HAP-1 (cell line): ENCODE data around the gene TRAPPC8.
"Not testable (repeated sequence)": the region's sequence is repeated elsewhere in the genome, so short reads cannot be mapped to it uniquely, and the experiment has no call there.

ENCODE experiments used
- DNase-seq, 2 experiments: peaks; one replicate each; pipeline ENCODE4 v3.0.0-alpha.2; 2016 to 2020; ENCODE audit warnings: low spot score in 2 of 2
- H3K27me3 ChIP-seq: fragments of 250-450 bp; sonication (Bioruptor Pico); 2 replicates; pipeline ENCODE4 v1.5.1; 2020; ENCODE audit warnings: low read depth, mild to moderate bottlenecking, moderate library complexity
- H3K36me3 ChIP-seq: fragments of 250-450 bp; sonication (Bioruptor Pico); replicated peaks from 2 replicates; pipeline ENCODE4 v1.5.1; 2020; ENCODE audit warnings: mild to moderate bottlenecking
- H3K4me1 ChIP-seq: fragments of 250-450 bp; sonication (Bioruptor Pico); 2 replicates; pipeline ENCODE4 v1.5.1; 2020; ENCODE audit warnings: mild to moderate bottlenecking
- H3K4me3 ChIP-seq: fragments of 250-450 bp; sonication (Bioruptor Pico); 2 replicates; pipeline ENCODE4 v1.5.1; 2020; ENCODE audit warnings: mild to moderate bottlenecking, moderate library complexity
- H3K9me3 ChIP-seq: fragments of 250-450 bp; sonication (Bioruptor Pico); 2 replicates; pipeline ENCODE4 v1.5.1; 2020; ENCODE audit warnings: mild to moderate bottlenecking, moderate library complexity
- in situ Hi-C: fragments of 300-500 bp; cut with MboI; formaldehyde crosslinking; loops from 3 replicates; pipeline ENCODE4 v1.14.3; 2020; ENCODE audit warnings: low sequenced_read_pairs, inconsistent platforms, mixed read lengths

TRAPPC8 gene

DNA sequence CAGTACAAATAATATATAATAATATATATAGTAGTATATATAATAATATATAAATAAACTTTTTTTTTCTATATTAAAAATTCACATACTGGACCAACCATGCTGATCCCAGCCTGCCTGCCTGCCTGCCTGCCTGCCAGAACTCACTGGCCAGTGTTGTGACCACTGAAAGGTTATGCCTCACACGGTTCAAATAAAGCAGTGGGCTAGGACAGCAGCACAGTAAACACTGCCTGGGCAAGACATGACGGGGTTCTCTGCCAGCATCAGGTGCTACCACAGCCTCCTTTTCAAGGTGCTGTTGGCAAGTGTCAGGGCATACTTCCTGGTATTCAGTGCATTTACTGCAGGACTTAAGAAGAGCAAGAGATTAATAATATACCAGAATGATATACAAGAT, 67.6 kb downstream of the TRAPPC8 start:
- no peaks in the 10 kb centered on the region for H3K4me1 ChIP-seq

DNA sequence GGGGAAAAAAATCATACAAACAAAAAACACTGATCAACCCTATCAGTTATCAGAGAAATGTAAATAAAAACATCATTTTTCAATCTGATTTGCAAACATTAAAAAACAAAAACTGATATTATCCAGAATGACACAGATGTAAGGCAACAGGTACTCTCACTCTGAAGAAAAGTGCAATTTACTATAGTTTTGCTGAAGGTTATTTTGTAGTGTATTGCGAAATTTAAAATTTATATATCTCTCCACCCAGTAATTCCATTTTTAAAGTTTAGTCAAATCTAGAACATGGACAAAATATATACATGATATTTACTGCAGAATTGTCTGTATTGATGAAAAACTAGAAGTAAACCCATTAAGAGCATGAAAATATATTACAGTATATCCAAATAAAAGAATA, 79.8 kb downstream of the TRAPPC8 start:
- H3K9me3 ChIP-seq, result no peaks in the 10 kb centered on the region
- H3K27me3 ChIP-seq, result no peaks in the 10 kb centered on the region
- no peak overlapping the region for H3K4me3 ChIP-seq
- H3K4me1 ChIP-seq, result peaks cover 10% of the 10 kb centered on the region
- no peak for DNase-seq
- in situ Hi-C loops, result no loop called here
- H3K36me3 ChIP-seq, result peaks cover 6% of the 10 kb centered on the region; the same call in 1 of the 2 replicates

More for the DNA sequence above, 67.6 kb downstream of the TRAPPC8 start:
- Histone ChIP-seq H3K36me3 (peaks cover 11% of the 10 kb centered on the region; the same call in 1 of the 2 replicates), H3K9me3 (no peaks in the 10 kb centered on the region), H3K27me3 (no peaks in the 10 kb centered on the region), H3K4me3 (no peak overlapping the region)
- in situ Hi-C loops, result no loop called here
- no peak for DNase-seq

DNA sequence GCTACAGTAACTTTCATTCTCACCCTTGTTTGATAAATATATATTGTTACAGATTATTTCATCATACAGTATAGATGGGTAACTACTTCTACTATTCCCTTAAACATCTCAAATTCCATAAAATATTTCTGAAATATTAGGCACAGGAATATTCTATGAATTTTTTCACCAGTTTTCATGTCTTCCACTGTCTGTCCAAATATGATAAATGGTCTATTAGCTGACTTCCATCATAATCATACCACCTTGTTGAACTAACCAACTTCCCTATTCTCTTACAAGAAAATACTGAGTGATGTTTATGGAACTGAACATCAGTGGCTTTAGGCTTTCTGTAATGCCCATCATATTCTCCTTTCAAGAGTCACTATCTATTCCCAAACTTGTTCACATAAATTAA, 82.4 kb downstream of the TRAPPC8 start:
- H3K27me3 ChIP-seq, result no peaks in the 10 kb centered on the region
- DNase-seq, result no peak
- in situ Hi-C loops, result no loop called here
- H3K4me3 ChIP-seq, result no peak overlapping the region
- H3K9me3 ChIP-seq, result no peaks in the 10 kb centered on the region
- H3K4me1 ChIP-seq, result peaks cover 20% of the 10 kb centered on the region
- H3K36me3 ChIP-seq, result peaks cover 6% of the 10 kb centered on the region; the same call in 1 of the 2 replicates

- no peak for DNase-seq
- H3K4me3 ChIP-seq, result no peak overlapping the region
- H3K4me1 ChIP-seq, result peaks cover 10% of the 10 kb centered on the region
- in situ Hi-C loops, result no loop called here
- peaks cover 5% of the 10 kb centered on the region for H3K36me3 ChIP-seq
- H3K27me3 ChIP-seq, result no peaks in the 10 kb centered on the region
- no peaks in the 10 kb centered on the region for H3K9me3 ChIP-seq
These were observed 85.3 kb downstream of the TRAPPC8 start for GRCh38 chr18:31857526-31858106.

GRCh38 chr18:31850844-31851243, 92.1 kb downstream of the TRAPPC8 start:
- no peak for DNase-seq
- Histone ChIP-seq H3K4me3 (no peak overlapping the region), H3K27me3 (no peaks in the 10 kb centered on the region), H3K4me1 (peaks cover under 1% of the 10 kb centered on the region; the same call in 1 of the 2 replicates), H3K36me3 (peaks cover 9% of the 10 kb centered on the region), H3K9me3 (no peaks in the 10 kb centered on the region)
- in situ Hi-C loops, result no loop called here

- Histone ChIP-seq H3K36me3 (peaks cover 39% of the 10 kb centered on the region), H3K27me3 (no peaks in the 10 kb centered on the region), H3K4me1 (no peaks in the 10 kb centered on the region), H3K9me3 (no peaks in the 10 kb centered on the region), H3K4me3 (no peak overlapping the region)
- DNase-seq, result no peak
- in situ Hi-C loops, result no loop called here
These were observed 102.4 kb downstream of the TRAPPC8 start for GRCh38 chr18:31840499-31840898.

DNA sequence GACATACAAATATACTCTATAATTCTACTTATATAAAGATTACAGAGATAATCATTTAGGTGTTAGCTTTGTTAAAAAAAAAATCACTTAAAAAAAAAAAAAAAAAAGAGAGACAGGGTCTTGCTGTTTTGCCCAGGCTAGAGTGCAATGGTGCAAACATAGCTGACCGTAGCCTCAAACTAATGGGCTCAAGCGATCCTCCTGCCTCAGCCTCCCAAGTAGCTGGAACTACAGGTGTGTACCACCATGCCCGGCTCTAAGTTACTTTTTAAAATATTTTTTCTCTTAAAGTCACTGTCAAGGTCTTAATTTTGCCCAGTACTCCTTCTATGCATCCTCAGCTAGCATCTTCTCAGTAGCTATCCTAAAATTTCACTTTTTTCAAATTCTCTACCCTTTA, 105.0 kb downstream of the TRAPPC8 start:
- no peak for DNase-seq
- Histone ChIP-seq H3K9me3 (no peaks in the 10 kb centered on the region), H3K36me3 (peaks cover 48% of the 10 kb centered on the region), H3K4me1 (no peaks in the 10 kb centered on the region), H3K27me3 (no peaks in the 10 kb centered on the region), H3K4me3 (no peak overlapping the region)
- in situ Hi-C loops, result no loop called here

DNA sequence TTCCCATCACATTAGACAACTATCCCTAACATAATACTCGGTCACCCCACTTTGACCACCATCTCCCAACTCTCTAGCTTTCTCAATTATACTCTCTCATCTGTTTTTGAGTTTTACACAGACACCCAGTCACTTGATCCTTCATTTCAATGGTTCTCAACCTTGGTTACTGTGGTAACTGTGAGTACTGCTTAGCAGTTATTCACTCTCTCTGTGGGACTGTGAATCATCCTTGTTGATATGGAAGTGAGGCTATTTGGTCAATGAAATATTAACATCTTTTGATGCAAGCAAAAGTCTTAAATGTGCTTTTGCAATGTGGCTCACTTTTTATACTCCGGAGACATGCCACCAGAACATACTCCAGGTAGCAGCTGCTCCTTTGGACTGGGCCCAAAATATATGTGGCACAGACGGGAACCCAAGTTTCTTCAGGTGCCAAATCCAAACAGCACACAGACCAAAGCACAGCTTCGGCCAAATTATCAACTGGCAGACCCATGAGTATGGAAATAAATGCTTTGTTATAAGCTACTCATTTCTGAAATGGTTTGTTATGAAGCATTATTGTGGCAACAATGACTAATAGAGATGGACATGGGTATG, 107.3 kb downstream of the TRAPPC8 start:
- in situ Hi-C loops, result no loop called here
- Histone ChIP-seq H3K36me3 (peaks cover 40% of the 10 kb centered on the region), H3K4me3 (no peak overlapping the region), H3K4me1 (no peaks in the 10 kb centered on the region), H3K27me3 (no peaks in the 10 kb centered on the region), H3K9me3 (no peaks in the 10 kb centered on the region)
- DNase-seq, result no peak

DNA sequence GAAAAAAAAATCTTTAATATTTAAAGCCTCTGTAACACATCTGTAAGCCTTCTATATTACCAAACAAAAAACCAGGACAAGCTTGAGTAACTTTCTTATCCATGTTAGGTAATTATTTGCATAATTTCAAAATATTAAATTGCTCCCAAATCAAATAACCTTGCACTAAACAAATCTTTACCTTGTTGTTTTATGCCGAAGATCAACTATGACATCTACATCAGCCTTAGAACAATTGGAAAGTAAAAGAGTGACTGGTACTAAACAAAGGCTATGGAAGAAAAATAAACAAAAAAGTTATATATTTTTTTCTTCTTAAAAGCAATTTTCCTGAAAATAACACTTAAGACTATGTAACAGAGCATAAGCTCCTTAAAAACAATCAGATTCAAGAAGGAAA, 111.0 kb downstream of the TRAPPC8 start:
- in situ Hi-C loops, result no loop called here
- DNase-seq, result no peak
- peaks cover 25% of the 10 kb centered on the region for H3K36me3 ChIP-seq
- no peaks in the 10 kb centered on the region for H3K27me3 ChIP-seq
- H3K4me3 ChIP-seq, result no peak overlapping the region
- H3K9me3 ChIP-seq, result no peaks in the 10 kb centered on the region
- no peaks in the 10 kb centered on the region for H3K4me1 ChIP-seq

- Histone ChIP-seq H3K4me3 (no peak overlapping the region), H3K4me1 (peaks cover 5% of the 10 kb centered on the region), H3K27me3 (no peaks in the 10 kb centered on the region), H3K9me3 (no peaks in the 10 kb centered on the region), H3K36me3 (peaks cover 16% of the 10 kb centered on the region)
- DNase-seq, result no peak
- in situ Hi-C loops, result no loop called here
These were observed 112.2 kb downstream of the TRAPPC8 start for GRCh38 chr18:31830686-31831085.

- no peak for DNase-seq
- peaks cover 5% of the 10 kb centered on the region for H3K4me1 ChIP-seq
- no peaks in the 10 kb centered on the region for H3K9me3 ChIP-seq
- H3K27me3 ChIP-seq, result no peaks in the 10 kb centered on the region
- in situ Hi-C loops, result loop anchor here (10.0 kb wide), 2 partner anchors 84 to 264 kb away; no protein-coding TSS in a partner anchor
- H3K4me3 ChIP-seq, result no peak overlapping the region
- peaks cover 5% of the 10 kb centered on the region for H3K36me3 ChIP-seq
These were observed 114.3 kb downstream of the TRAPPC8 start for GRCh38 chr18:31828613-31829012.

DNA sequence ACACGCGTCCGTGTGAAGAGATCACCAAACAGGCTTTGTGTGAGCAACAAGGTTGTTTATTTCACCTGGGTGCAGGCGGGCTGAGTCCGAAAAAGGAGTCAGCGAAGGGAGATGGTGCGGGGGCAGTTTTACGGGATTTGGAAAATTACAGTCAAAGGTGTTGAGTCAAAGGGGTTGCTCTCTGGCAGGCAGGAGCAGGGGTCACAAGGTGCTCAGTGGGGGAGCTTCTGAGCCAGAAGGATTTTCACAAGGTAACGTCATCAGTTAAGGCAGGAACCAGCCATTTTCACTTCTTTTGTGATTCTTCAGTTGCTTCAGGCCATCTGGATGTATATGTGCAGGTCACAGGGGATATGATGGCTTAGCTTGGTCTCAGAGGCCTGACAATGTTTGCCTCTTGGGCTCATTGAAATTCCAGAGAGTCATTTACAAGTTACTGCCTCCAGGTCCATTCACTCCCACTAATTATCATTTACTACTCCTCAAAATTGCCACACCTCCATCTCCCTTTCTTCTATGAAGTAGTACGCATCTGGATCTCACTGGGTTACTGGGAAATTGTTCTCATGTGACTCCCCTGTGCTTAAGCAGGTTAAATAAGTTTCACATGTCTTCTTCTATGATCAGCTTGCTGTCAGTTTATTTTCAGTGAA, 116.1 kb downstream of the TRAPPC8 start:
- in situ Hi-C loops, result loop anchor here (10.0 kb wide), 2 partner anchors 82 to 262 kb away; no protein-coding TSS in a partner anchor
- H3K27me3 ChIP-seq, result not testable (repeated sequence)

DNA sequence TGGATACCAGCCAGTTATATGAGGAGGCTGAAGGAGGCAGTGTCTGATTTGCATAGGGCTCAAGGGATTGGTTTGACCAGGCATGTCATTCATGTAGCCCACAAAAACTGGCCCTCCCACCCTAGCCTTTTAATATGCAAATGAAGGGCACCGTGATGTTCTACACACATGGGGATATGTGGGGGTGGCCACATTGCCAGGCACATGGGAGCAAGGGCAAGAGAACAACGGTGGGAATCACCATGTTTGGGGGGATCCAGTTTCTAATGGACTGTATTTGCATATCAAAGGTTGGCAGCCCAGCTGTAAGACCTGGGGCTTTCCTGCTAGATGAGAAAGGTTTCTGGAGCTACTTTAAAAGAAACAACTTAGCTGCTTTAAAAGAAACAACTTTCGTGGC, 117.2 kb downstream of the TRAPPC8 start:
- DNase-seq, result peak in 1 of 2 experiments; percentile 46
- Histone ChIP-seq H3K4me1 (peaks cover 5% of the 10 kb centered on the region), H3K4me3 (no peak overlapping the region), H3K9me3 (no peaks in the 10 kb centered on the region), H3K36me3 (peaks cover 5% of the 10 kb centered on the region), H3K27me3 (no peaks in the 10 kb centered on the region)
- in situ Hi-C loops, result loop anchor here (10.0 kb wide), 2 partner anchors 81 to 261 kb away; no protein-coding TSS in a partner anchor

More for the DNA sequence above, 116.1 kb downstream of the TRAPPC8 start:
- not testable (repeated sequence) for H3K9me3 ChIP-seq, H3K4me1 ChIP-seq, DNase-seq, H3K4me3 ChIP-seq, H3K36me3 ChIP-seq

DNA sequence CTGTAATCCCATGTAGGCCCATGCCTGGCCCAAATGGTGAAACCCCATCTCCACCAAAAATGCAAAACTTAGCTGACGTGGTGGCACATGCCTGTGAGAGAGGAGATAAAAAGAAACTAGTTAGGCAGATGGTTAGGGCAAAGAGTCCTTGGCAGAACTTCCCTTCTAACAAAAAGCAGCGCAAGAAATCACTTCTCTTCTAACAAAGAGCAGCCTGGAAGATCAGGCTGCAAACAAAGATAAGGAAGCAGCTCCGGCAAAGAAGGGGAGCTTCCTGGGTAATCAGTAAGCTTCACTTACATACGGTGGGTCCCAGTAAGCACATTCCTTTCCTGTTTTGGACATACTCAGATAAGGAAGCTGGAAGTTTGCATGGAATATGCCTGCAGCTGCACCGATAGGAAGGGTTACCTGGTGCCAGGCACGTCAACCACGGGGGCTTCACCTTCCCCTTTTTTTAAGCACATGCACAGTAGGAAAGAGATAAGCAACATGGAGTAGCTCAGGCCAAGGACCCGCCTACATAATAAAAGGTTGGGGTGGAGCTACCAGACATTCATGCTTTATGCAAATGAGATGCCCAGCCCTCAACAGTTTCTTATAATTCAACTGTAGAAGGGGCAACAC, 121.3 kb downstream of the TRAPPC8 start:
- DNase-seq, result no peak
- no peak overlapping the region for H3K4me3 ChIP-seq
- peaks cover 5% of the 10 kb centered on the region for H3K4me1 ChIP-seq
- in situ Hi-C loops, result loop anchor here (10.0 kb wide), 2 partner anchors 77 to 257 kb away; no protein-coding TSS in a partner anchor
- no peaks in the 10 kb centered on the region for H3K36me3 ChIP-seq
- H3K27me3 ChIP-seq, result no peaks in the 10 kb centered on the region
- H3K9me3 ChIP-seq, result no peaks in the 10 kb centered on the region
